ENCODE data around the gene TMEM260.

DNA sequence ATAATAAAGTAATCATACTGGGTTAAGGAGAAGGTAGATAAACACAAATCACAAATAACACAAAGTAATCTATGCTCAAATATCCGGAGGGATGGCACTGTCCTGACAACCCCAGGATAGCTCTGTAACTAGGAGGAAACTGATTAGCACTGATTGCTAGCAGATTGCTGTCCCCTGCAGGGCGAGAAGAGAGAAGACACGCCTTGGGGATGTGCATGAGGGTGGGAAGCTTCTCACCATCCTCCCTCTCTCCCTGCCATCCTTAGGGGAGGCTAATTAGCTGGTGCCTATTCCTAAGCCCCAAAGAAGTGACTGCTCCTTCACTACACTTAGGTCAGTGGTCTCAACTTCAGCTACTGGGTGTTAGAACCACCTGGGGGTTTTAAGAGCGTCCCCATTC, 27.0 kb upstream of the TMEM260 start:
- TF ChIP-seq CTCF (IDR thresholded peaks at IDR 0.05) = no peak
- TF ChIP-seq POLR2A (IDR thresholded peaks at IDR 0.05) = no peak

All from prostate gland (tissue), 2 donors.